Esophagus mucosa (tissue), 1 donor: ENCODE data around the gene TSKS. TPM values are rescaled to one million over a fixed set of nuclear protein-coding genes. Genes with fewer than 3 reads are reported as not detected.

Experiments
- ATAC-seq: fragments of 200-7000 bp; cut with Tn5 transposase; one replicate; pipeline ENCODE4 v1.9.1; 2020
- total RNA-seq: library from RNA; stranded (reverse); gene quantifications from one replicate; pipeline ENCODE4 v1.2.4, GENCODE V29; 2023
- donor health status: DM: yes; HTN: yes; CAD: no.

Gene TSKS, protein sequence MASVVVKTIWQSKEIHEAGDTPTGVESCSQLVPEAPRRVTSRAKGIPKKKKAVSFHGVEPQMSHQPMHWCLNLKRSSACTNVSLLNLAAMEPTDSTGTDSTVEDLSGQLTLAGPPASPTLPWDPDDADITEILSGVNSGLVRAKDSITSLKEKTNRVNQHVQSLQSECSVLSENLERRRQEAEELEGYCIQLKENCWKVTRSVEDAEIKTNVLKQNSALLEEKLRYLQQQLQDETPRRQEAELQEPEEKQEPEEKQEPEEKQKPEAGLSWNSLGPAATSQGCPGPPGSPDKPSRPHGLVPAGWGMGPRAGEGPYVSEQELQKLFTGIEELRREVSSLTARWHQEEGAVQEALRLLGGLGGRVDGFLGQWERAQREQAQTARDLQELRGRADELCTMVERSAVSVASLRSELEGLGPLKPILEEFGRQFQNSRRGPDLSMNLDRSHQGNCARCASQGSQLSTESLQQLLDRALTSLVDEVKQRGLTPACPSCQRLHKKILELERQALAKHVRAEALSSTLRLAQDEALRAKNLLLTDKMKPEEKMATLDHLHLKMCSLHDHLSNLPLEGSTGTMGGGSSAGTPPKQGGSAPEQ
- total RNA-seq, result 0.12 TPM

GRCh38 chr19:49763230-49763629 lies at the start of gene TSKS:
Gene TSKS (minus strand): TSS chr19:49763306. CDS start chr19:49763247, 59 bp downstream.
- ATAC-seq, result no peak

DNA sequence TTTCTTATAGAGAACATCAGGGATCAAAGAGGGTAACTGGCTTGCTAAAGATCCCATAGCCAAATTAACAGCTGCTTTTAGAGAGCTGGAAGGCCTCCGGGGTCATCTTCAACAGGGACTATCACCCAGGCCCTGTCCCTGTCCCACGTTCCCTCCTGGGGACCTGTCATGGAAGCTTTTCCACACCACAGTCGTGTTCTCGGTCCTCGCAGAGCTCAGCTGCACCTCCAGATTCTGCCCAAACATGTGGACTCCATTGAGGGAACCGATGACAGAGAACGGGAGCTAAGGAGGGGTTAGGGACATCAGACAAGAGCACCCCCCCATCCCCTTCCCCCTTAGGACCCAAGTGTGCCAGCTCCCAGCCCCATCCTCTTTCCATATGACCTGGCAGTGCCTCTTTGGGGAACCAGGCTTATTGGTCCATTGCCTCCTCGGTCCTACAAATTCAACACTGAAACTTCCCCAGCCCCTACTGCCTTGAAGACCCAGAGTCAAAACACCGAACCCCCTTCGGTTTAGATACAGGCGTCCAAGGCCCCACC lies 49.4 kb upstream of the TSKS start:
- no peak for ATAC-seq

DNA sequence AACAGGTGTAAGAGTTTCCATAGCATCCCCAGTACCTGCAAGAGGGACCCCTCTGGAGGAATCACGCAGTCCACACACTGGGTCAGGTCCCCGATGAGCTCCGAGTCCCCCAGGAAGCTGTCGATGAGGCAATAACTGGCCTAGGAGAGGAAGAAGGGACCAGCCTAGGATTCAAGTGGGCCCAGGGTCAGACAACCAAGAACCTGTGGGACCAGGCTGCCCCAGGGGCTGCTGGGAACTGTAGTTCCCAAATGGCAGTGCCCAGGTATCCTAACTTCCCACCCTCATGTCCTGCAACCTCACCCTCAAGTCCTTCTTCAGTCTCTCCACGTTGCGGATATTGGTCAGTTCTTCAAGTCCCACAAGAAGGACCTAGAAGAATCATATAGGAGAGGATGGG lies 48.2 kb upstream of the TSKS start:
- no peak for ATAC-seq

DNA sequence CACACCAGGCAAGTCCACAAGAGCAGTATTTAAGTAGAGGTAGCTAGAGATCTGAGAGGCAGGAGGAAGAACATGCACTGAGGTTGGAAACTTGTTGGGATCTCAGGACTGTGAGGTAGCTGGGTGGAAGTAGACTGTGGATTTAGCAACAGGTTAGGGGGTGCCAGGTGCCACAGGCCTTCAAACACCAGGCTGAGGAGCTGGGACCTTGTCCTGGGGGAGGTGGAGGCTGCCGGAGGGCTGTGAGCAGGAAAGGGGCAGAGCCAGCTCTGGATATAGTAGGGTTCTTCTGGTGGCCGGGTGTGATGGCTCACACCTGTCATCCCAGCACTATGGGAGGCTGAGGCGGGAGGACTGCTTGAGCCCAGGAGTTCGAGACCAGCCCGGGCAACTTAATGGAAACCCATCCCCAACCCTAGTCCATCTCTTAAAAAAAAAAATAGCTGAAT lies 46.9 kb upstream of the TSKS start:
- no peak for ATAC-seq

- peak; percentile 10 for ATAC-seq
These were observed 46.2 kb upstream of the TSKS start for GRCh38 chr19:49809160-49809940.

DNA sequence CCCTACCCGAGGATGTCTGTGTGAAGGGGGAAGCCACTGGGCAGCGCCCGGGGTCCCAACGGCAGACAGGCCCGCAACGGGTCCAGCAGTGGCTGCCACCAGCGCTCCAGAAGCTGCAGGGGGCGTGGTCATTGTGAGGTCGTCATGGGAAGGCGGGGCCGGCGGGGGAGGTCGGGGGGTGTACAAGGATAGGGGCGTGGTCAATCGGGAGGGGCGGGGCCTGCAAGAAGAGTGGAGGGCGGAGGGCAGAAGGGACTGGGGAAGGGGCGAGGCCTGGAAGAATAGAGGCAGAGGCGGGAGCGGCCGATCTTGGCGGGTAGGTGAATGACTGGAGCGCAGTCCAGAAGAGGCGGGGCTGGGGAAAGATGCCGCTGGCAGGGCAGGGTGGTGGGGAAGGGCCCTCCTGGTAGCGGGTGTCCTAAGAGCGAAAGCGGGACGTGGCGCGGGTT lies 45.6 kb upstream of the TSKS start:
- peak; percentile 69 for ATAC-seq

DNA sequence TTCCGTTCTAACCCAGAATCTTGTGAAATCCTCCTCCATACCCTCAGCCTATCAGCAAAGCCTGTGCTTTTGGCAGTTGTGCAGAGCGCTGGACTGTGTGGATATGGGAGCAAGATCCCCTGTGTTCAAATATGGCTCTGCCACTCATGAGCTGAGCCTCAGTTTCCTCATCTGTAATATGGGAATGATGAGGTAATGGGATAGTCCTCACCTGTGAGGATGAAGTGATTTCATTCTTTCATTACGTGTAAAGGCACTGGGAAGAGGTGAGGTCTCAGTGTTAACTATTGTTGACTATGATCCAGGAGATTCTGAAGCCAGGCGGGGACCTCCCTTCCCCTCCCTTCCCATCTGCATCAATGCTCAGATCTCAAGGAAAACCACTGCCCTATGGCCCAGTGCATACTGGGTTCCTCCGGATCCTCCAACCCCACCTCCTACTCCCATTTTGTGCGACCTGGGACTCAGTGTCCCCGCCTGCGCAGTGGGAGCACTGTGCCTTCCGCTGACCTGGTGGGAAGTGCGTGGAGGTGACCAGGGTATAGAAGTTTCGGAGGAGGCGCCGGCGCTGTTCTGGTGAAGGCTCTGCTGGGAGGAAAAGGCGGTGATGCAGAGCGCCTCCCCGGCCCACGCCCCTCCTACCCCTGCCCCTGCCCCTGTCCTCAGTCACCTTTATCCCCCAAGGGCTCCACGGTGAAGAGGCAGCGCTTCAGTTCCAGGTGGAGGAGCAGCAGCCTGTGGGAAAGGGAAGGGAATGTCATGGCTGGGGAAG lies 45.0 kb upstream of the TSKS start:
- ATAC-seq, result peak; percentile 3

GRCh38 chr19:49807058-49807903 lies 44.2 kb upstream of the TSKS start:
- no peak for ATAC-seq

GRCh38 chr19:49806620-49806959 lies 43.5 kb upstream of the TSKS start:
- ATAC-seq, result no peak

DNA sequence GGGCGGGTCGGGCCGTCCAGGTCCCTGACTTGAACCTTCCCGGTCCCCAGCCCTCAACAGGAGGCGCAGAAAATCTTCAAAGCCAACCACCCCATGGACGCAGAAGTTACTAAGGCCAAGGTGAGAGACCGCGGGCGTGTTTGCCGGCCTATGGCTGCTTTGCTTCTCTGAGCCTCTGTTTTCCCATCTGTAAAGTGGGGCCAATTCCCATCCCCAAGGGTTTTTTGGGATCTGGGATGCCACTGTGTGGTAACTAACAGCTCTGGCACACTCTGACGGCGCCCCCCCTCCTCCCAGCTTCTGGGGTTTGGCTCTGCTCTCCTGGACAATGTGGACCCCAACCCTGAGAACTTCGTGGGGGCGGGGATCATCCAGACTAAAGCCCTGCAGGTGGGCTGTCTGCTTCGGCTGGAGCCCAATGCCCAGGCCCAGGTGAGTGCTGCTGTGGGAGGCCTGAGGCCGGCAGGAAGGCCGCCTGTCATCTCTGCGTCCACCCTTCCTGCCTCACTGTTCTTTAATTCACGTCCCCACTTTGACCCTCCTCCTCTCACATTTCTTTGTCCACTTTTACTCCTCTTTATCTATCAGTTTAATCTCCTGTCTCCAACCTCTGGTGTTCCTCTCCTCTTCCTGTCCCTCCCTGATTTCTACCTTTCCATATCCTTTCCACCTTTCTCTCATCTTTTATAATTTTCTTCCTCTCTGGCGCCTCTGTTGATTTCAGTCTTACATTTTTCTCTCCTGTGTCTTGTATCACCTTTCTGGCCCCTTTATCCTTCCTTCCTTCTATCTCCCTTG lies 42.9 kb upstream of the TSKS start:
- no peak for ATAC-seq

GRCh38 chr19:49803529-49803856 lies 40.4 kb upstream of the TSKS start:
- no peak for ATAC-seq

DNA sequence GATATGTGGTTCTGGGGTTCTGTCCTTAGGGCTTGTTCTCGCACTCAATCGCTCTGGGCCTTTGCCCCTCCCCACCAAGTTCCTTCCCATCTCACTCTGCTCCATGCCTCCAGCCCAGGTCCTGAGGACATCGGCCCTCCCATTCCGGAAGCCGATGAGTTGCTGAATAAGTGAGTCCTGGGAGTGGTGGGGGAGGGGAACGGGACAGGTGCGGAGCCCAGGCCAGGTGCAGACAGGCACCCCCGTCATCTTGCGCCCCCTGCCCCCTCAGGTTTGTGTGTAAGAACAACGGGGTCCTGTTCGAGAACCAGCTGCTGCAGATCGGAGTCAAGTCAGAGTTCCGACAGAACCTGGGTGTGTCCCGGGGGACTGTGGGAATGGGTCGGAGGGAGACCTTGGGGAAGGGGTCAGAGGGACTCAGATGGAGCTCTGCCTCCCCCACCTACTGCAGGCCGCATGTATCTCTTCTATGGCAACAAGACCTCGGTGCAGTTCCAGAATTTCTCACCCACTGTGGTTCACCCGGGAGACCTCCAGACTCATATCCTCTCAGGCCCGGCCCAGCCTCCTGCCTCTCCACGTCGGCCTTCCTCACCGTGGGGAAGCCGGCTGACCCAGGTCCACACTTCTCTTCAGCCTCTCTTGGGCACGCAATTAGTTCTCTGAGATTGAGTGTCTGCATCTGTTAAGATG lies 39.9 kb upstream of the TSKS start:
- no peak for ATAC-seq

GRCh38 chr19:49801966-49802661 lies 39.0 kb upstream of the TSKS start:
- ATAC-seq, result no peak

- no peak for ATAC-seq
These were observed 38.3 kb upstream of the TSKS start for GRCh38 chr19:49801401-49801888.

GRCh38 chr19:49800771-49801170 lies 37.7 kb upstream of the TSKS start:
- ATAC-seq, result no peak

GRCh38 chr19:49799798-49800376 lies 36.8 kb upstream of the TSKS start:
- ATAC-seq, result no peak

- ATAC-seq, result no peak
These were observed 36.2 kb upstream of the TSKS start for GRCh38 chr19:49799271-49799797.

- no peak for ATAC-seq
These were observed 35.5 kb upstream of the TSKS start for GRCh38 chr19:49798574-49798973.

DNA sequence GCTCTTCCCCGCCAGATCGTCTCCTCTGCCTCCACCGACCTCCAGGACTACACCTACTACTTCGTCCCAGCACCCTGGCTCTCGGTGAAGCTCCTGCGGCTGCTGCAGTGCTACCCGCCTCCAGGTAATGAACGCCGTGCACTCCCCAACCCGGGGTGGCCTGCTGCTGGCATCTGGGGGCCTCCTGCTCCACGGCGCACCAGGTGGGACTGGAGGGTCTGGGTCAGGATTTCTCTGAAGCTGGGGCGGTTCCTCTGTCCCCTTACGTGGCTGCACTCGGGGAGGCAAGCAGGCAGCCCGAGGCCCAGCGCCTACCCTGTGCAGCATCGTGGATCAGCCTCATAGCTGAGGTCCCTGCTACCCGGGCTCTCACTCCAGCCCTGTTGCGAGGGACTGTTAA lies 32.5 kb upstream of the TSKS start:
- no peak for ATAC-seq
